HG02763 (cell line): ENCODE data around the gene STK36.

ENCODE experiments used
- ATAC-seq: cut with Tn5 transposase; IDR thresholded peaks from one replicate; pipeline ENCODE4 v1.9.1; 2021; ENCODE audit warnings: mild to moderate bottlenecking, moderate library complexity; ENCODE audit not compliant: unreplicated experiment

Gene STK36

GRCh38 chr2:218720048-218721041 lies 48.5 kb downstream of the STK36 start:
- ATAC-seq, result no peak

- ATAC-seq, result no peak
Observed at GRCh38 chr2:218721488-218721887, 49.6 kb downstream of the STK36 start.

- ATAC-seq, result no peak
Observed at GRCh38 chr2:218721934-218722333, 50.0 kb downstream of the STK36 start.

GRCh38 chr2:218722419-218722818 lies 50.5 kb downstream of the STK36 start:
- no peak for ATAC-seq

- no peak for ATAC-seq
Observed at GRCh38 chr2:218722876-218723785, 51.2 kb downstream of the STK36 start.

- ATAC-seq, result no peak
Observed at GRCh38 chr2:218726004-218726574, 54.2 kb downstream of the STK36 start.

GRCh38 chr2:218727502-218728165 lies 55.7 kb downstream of the STK36 start:
- no peak for ATAC-seq

GRCh38 chr2:218729640-218730039 lies 57.8 kb downstream of the STK36 start:
- ATAC-seq, result no peak

- no peak for ATAC-seq
Observed at GRCh38 chr2:218732052-218732760, 60.3 kb downstream of the STK36 start.

GRCh38 chr2:218732761-218733158 lies 60.9 kb downstream of the STK36 start:
- ATAC-seq, result no peak

GRCh38 chr2:218733171-218734021 lies 61.5 kb downstream of the STK36 start:
- no peak for ATAC-seq

GRCh38 chr2:218734190-218734975 lies 62.5 kb downstream of the STK36 start:
- ATAC-seq, result no peak

GRCh38 chr2:218736531-218736930 lies 64.6 kb downstream of the STK36 start:
- ATAC-seq, result no peak

GRCh38 chr2:218743068-218743467 lies 71.2 kb downstream of the STK36 start:
- no peak for ATAC-seq

GRCh38 chr2:218744615-218745014 lies 72.7 kb downstream of the STK36 start:
- no peak for ATAC-seq

GRCh38 chr2:218745160-218745558 lies 73.3 kb downstream of the STK36 start:
- no peak for ATAC-seq

GRCh38 chr2:218745559-218746469 lies 73.9 kb downstream of the STK36 start:
- ATAC-seq, result no peak
